ENCODE data around the gene ARMC10. TPM values are rescaled to one million over a fixed set of nuclear protein-coding genes. Genes with fewer than 3 reads are reported as not detected.

ARMC10 gene
- total and polyA plus RNA-seq, 9 of the 15 experiments (the other 6 are each of a cell fraction or from before 2014, with no cell fraction given): 17.0 to 113 (median 72.6) TPM

DNA sequence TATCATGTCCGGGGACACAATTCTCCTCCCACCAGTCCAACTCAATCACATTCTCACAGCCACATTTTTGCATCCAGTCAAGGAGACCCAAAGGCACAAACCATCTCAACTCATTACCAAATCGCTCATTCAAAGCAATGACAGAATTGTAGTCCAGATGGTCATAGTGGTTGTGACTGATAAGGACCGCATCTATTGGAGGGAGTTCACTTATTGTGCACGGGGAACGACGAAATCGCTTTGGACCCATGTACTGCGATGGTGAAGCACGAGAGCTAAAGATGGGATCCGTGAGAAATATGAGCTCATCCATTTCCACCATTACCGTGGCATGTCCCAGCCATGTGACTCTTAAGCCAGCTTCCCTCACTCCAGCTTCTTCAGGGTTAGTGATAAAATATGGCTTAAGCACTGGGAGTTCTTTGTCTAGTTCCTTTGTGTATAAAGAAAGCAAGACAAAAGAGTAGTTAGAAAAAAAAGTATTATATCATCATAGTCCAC lies 44.9 kb downstream of the ARMC10 start (continued):
- TF ChIP-seq, protein P1, sequence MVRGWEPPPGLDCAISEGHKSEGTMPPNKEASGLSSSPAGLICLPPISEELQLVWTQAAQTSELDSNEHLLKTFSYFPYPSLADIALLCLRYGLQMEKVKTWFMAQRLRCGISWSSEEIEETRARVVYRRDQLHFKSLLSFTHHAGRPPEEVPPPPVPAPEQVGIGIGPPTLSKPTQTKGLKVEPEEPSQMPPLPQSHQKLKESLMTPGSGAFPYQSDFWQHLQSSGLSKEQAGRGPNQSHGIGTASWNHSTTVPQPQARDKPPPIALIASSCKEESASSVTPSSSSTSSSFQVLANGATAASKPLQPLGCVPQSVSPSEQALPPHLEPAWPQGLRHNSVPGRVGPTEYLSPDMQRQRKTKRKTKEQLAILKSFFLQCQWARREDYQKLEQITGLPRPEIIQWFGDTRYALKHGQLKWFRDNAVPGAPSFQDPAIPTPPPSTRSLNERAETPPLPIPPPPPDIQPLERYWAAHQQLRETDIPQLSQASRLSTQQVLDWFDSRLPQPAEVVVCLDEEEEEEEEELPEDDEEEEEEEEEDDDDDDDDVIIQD (CRISPR knock-in tag; IDR thresholded peaks at IDR 0.05): no peak
- TF ChIP-seq NFATC3 (IDR thresholded peaks at IDR 0.05): peak; percentile 55; the same call in 1 of the 2 replicates
- TF ChIP-seq, protein P2, sequence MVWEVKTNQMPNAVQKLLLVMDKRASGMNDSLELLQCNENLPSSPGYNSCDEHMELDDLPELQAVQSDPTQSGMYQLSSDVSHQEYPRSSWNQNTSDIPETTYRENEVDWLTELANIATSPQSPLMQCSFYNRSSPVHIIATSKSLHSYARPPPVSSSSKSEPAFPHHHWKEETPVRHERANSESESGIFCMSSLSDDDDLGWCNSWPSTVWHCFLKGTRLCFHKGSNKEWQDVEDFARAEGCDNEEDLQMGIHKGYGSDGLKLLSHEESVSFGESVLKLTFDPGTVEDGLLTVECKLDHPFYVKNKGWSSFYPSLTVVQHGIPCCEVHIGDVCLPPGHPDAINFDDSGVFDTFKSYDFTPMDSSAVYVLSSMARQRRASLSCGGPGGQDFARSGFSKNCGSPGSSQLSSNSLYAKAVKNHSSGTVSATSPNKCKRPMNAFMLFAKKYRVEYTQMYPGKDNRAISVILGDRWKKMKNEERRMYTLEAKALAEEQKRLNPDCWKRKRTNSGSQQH (CRISPR knock-in tag; IDR thresholded peaks at IDR 0.05): peak; percentile 80; the same call in 1 of the 2 replicates
- TF ChIP-seq KAT8 (IDR thresholded peaks at IDR 0.05; ENCODE audit: low read depth): no peak
- no peak for TF ChIP-seq POLR2B (IDR thresholded peaks at IDR 0.05; ENCODE audit: low read depth, partially characterized antibody)
- TF ChIP-seq HIVEP1 (CRISPR knock-in tag; IDR thresholded peaks at IDR 0.05): no peak
- TF ChIP-seq TFAM (CRISPR knock-in tag; conservative IDR thresholded peaks at IDR 0.05): no peak
- no peak for TF ChIP-seq GATAD2B (IDR thresholded peaks at IDR 0.05; ENCODE audit: borderline replicate concordance)
- peak; percentile 91 for TF ChIP-seq MYC (IDR thresholded peaks at IDR 0.05; ENCODE audit: low read depth, low read length)
- TF ChIP-seq MYC (CRISPR knock-in tag; IDR thresholded peaks at IDR 0.05; ENCODE audit: borderline replicate concordance, low read depth): no peak
- TF ChIP-seq WHSC1 (IDR thresholded peaks at IDR 0.05; ENCODE audit: low read length): no peak
- TF ChIP-seq, protein P3, sequence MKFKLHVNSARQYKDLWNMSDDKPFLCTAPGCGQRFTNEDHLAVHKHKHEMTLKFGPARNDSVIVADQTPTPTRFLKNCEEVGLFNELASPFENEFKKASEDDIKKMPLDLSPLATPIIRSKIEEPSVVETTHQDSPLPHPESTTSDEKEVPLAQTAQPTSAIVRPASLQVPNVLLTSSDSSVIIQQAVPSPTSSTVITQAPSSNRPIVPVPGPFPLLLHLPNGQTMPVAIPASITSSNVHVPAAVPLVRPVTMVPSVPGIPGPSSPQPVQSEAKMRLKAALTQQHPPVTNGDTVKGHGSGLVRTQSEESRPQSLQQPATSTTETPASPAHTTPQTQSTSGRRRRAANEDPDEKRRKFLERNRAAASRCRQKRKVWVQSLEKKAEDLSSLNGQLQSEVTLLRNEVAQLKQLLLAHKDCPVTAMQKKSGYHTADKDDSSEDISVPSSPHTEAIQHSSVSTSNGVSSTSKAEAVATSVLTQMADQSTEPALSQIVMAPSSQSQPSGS (CRISPR knock-in tag; IDR thresholded peaks at IDR 0.05): no peak
- TF ChIP-seq, protein P4, sequence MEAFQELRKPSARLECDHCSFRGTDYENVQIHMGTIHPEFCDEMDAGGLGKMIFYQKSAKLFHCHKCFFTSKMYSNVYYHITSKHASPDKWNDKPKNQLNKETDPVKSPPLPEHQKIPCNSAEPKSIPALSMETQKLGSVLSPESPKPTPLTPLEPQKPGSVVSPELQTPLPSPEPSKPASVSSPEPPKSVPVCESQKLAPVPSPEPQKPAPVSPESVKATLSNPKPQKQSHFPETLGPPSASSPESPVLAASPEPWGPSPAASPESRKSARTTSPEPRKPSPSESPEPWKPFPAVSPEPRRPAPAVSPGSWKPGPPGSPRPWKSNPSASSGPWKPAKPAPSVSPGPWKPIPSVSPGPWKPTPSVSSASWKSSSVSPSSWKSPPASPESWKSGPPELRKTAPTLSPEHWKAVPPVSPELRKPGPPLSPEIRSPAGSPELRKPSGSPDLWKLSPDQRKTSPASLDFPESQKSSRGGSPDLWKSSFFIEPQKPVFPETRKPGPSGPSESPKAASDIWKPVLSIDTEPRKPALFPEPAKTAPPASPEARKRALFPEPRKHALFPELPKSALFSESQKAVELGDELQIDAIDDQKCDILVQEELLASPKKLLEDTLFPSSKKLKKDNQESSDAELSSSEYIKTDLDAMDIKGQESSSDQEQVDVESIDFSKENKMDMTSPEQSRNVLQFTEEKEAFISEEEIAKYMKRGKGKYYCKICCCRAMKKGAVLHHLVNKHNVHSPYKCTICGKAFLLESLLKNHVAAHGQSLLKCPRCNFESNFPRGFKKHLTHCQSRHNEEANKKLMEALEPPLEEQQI (IDR thresholded peaks at IDR 0.05): peak; percentile 89
- no peak for TF ChIP-seq SIN3B (IDR thresholded peaks at IDR 0.05; ENCODE audit: low read depth)
- TF ChIP-seq, protein P5, sequence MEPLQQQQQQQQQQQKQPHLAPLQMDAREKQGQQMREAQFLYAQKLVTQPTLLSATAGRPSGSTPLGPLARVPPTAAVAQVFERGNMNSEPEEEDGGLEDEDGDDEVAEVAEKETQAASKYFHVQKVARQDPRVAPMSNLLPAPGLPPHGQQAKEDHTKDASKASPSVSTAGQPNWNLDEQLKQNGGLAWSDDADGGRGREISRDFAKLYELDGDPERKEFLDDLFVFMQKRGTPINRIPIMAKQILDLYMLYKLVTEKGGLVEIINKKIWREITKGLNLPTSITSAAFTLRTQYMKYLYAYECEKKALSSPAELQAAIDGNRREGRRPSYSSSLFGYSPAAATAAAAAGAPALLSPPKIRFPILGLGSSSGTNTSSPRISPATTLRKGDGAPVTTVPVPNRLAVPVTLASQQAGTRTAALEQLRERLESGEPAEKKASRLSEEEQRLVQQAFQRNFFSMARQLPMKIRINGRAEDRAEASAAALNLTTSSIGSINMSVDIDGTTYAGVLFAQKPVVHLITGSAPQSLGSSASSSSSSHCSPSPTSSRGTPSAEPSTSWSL (CRISPR knock-in tag; IDR thresholded peaks at IDR 0.05; ENCODE audit: borderline replicate concordance): no peak
- TF ChIP-seq CHD1 (IDR thresholded peaks at IDR 0.05; ENCODE audit: low read length): no peak
- peak; percentile 90 for TF ChIP-seq ZEB2 (IDR thresholded peaks at IDR 0.05)
- TF ChIP-seq, protein P6, sequence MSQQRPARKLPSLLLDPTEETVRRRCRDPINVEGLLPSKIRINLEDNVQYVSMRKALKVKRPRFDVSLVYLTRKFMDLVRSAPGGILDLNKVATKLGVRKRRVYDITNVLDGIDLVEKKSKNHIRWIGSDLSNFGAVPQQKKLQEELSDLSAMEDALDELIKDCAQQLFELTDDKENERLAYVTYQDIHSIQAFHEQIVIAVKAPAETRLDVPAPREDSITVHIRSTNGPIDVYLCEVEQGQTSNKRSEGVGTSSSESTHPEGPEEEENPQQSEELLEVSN (IDR thresholded peaks at IDR 0.05; ENCODE audit: borderline replicate concordance in 1 of 2, extremely low read depth in 1 of 2, insufficient read depth in 1 of 2, insufficient read length in 1 of 2, low read depth in 1 of 2, low read length in 1 of 2, poor library complexity in 1 of 2, severe bottlenecking in 1 of 2): peak; percentile 89 to 97
- TF ChIP-seq SMARCA4 (IDR thresholded peaks at IDR 0.05): peak; percentile 98

Data from K562 (cell line).